ENCODE data around the gene DNAH17. TPM values are rescaled to one million over a fixed set of nuclear protein-coding genes. Genes with fewer than 3 reads are reported as not detected.

The DNAH17 gene
- total RNA-seq, 1 donor from 2014 or later: not detected

DNA sequence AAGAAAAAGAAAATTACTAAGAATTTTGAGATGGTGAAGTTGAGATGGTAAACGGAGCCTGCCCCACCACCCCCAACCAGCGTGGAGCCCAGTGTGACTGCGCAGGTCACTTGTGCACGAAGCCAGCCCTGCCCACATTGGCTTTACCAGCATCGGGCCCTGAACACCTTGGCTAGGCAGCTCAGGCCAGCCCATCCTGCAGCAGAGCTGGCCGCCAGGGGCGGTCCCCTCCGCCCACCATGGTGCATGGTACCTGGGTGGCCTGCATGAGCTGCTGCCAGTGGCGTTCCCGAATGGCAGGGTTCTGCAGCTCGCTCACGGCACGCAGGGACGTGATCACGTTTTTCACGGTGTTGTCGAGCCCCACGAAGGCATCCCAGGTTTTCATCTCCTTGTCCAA, 62.7 kb downstream of the DNAH17 start:
- DNase-seq: no peak
- no peaks in the 10 kb centered on the region for H3K27me3 ChIP-seq (ENCODE audit: low read depth)
- no peak overlapping the region for H3K27ac ChIP-seq (replicated peaks)
- H3K4me1 ChIP-seq: peaks cover 26% of the 10 kb centered on the region
- no peaks in the 10 kb centered on the region for H3K9me3 ChIP-seq (replicated peaks)
- TF ChIP-seq, protein P1, sequence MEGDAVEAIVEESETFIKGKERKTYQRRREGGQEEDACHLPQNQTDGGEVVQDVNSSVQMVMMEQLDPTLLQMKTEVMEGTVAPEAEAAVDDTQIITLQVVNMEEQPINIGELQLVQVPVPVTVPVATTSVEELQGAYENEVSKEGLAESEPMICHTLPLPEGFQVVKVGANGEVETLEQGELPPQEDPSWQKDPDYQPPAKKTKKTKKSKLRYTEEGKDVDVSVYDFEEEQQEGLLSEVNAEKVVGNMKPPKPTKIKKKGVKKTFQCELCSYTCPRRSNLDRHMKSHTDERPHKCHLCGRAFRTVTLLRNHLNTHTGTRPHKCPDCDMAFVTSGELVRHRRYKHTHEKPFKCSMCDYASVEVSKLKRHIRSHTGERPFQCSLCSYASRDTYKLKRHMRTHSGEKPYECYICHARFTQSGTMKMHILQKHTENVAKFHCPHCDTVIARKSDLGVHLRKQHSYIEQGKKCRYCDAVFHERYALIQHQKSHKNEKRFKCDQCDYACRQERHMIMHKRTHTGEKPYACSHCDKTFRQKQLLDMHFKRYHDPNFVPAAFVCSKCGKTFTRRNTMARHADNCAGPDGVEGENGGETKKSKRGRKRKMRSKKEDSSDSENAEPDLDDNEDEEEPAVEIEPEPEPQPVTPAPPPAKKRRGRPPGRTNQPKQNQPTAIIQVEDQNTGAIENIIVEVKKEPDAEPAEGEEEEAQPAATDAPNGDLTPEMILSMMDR (IDR thresholded peaks at IDR 0.05; ENCODE audit: borderline replicate concordance): no peak
- no peak overlapping the region for H3K4me3 ChIP-seq
- no peaks in the 10 kb centered on the region for H3K36me3 ChIP-seq
- intact Hi-C loops (cut with micrococcal nuclease): no loop called here

DNA sequence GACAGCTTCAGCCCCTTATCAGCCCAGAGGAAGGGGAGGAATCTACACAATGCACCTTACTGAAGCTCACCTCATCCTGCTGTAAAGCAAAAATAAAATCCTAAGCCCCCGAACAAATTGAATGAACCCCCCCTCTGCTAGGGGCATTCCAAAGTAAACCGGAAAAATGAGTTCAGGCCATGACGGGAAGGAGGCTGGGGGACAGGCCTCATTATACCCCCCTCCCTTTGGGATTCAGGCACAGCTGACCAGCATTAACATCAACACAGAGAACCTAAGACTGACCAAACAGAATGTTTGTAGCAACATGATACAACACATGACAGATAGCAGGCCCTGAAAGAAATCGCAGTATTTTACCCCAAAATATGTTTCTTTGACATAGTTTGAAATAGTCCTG, 64.2 kb downstream of the DNAH17 start:
- H3K4me3 ChIP-seq: no peak overlapping the region
- no peaks in the 10 kb centered on the region for H3K9me3 ChIP-seq (replicated peaks)
- intact Hi-C loops (cut with micrococcal nuclease): no loop called here
- no peaks in the 10 kb centered on the region for H3K36me3 ChIP-seq
- DNase-seq: no peak
- TF ChIP-seq, protein P1 (IDR thresholded peaks at IDR 0.05; ENCODE audit: borderline replicate concordance): no peak
- peaks cover 26% of the 10 kb centered on the region for H3K4me1 ChIP-seq
- H3K27me3 ChIP-seq (ENCODE audit: low read depth): no peaks in the 10 kb centered on the region
- H3K27ac ChIP-seq (replicated peaks): no peak overlapping the region

DNA sequence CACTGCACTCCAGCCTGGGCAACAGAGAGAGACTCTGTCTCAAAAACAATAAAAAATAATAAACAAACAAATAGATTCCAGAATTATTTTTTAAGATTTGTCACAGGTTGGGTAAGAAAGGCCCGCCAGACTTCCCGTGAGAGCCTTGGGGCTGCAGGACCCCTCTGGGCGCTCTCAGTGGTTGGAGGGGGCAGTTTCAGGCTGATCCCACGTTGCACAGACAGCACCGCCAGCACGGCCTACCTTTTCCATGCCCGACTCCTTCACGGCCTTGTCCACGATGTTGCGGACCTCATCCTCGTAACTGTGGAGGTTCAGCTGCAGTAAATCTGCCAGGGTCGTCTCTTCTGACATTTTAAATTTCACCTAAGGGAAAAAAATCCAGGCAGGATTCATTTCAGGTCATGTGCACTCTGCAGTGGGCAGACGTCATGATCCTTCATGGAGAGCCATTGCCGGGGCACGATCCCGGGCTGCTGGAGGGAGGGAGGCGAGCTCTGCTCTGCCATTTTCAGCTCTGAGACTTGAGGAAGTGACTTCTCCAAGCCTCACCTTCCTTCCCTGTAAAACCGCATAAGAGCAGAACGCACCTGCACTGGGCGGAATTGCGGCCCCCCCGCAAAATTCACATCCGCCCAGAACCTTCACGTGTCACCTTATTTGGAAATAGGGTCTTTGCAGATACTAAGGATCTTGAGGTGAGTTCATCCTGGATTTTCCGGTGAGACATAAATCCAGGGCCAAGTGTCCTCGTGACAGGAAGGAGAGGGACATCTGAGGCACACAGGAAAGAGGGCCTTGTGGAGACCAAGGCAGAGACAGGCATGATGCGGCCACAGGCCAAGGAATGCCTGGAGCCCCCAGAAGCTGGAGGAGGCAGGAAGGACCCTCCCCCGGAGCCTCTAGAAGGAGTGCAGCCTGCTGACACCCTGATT, 66.8 kb downstream of the DNAH17 start:
- peaks cover 12% of the 10 kb centered on the region for H3K4me1 ChIP-seq
- no peak overlapping the region for H3K4me3 ChIP-seq
- intact Hi-C loops (cut with micrococcal nuclease): no loop called here
- no peaks in the 10 kb centered on the region for H3K36me3 ChIP-seq
- TF ChIP-seq, protein P1 (IDR thresholded peaks at IDR 0.05; ENCODE audit: borderline replicate concordance): no peak
- no peak for DNase-seq
- H3K9me3 ChIP-seq (replicated peaks): no peaks in the 10 kb centered on the region
- no peaks in the 10 kb centered on the region for H3K27me3 ChIP-seq (ENCODE audit: low read depth)
- H3K27ac ChIP-seq (replicated peaks): no peak overlapping the region

DNA sequence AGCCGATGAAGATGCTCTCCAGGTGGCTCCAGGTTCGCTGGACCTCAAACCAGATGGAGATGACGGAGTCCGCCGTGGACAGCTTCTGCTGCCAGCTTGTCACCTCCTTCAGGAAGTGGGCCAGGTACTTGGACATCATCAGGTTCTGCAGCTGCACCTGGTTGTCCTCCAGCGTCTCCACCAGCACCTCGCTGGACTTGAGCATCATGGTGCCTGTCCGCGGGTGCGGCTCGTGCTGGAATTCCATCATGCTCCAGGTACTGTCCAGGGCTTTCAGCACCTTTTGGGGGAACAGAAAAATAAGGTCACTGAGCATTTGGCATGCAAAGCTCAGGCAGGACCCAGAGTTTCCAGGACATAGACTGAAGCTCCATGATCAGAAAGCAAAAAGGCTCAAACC, 69.7 kb downstream of the DNAH17 start:
- intact Hi-C loops (cut with micrococcal nuclease): no loop called here
- no peaks in the 10 kb centered on the region for H3K9me3 ChIP-seq (replicated peaks)
- TF ChIP-seq, protein P1 (IDR thresholded peaks at IDR 0.05; ENCODE audit: borderline replicate concordance): no peak
- H3K27ac ChIP-seq (replicated peaks): no peak overlapping the region
- peaks cover 10% of the 10 kb centered on the region for H3K4me1 ChIP-seq
- no peaks in the 10 kb centered on the region for H3K36me3 ChIP-seq
- DNase-seq: no peak
- no peak overlapping the region for H3K4me3 ChIP-seq
- no peaks in the 10 kb centered on the region for H3K27me3 ChIP-seq (ENCODE audit: low read depth)

DNA sequence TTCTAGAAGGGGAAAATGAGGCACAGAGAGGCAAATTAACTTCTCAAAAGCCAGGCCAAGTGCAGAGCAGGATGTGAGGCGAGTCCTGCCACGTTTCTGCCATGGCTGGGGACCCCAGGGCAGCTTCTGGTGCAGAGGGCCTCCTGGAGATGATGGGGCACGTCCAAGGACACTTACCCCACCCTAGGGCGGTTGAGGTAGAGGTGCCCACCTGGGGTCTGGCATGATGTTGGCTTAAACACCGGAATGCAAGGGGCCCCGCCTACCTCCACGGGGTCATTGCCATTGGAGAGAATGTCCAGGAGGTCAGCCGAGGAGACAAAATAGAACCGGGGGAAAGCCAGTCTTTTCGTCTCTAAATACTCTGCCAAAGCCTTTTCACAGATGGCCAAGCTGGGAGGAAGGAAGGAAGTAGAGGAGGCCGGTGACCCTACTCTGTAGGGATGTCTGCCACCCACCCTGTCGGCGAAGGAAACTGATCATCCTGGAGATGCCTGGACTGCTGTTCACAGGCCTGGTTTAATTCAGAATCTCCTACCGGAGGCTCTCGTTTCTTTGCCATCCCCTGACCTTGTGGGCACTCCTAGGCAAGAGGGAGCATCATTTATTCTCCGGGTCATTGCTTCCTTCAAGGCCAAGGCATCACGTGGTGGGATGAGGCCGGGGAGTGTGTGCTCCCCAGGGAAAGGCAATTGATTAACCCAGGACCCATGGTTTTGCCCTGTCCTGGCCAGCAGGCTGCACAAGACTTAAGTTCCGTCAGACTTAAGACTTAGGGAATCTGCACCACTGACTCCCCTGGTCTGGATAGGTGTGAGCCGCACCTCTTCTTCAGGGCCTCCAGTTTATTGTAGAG, 70.5 kb downstream of the DNAH17 start:
- no peak overlapping the region for H3K27ac ChIP-seq (replicated peaks)
- DNase-seq: no peak

More for the DNA sequence above, 70.5 kb downstream of the DNAH17 start:
- H3K9me3 ChIP-seq (replicated peaks): no peaks in the 10 kb centered on the region
- no peaks in the 10 kb centered on the region for H3K36me3 ChIP-seq
- TF ChIP-seq, protein P1 (IDR thresholded peaks at IDR 0.05; ENCODE audit: borderline replicate concordance): no peak
- peaks cover 10% of the 10 kb centered on the region for H3K4me1 ChIP-seq
- H3K27me3 ChIP-seq (ENCODE audit: low read depth): no peaks in the 10 kb centered on the region
- no peak overlapping the region for H3K4me3 ChIP-seq
- intact Hi-C loops (cut with micrococcal nuclease): no loop called here
